Omental fat pad (tissue), 4 donors: ENCODE data around the gene DIRAS2. TPM values are rescaled to one million over a fixed set of nuclear protein-coding genes. Genes with fewer than 3 reads are reported as not detected.
"Not testable (repeated sequence)": the region's sequence is repeated elsewhere in the genome, so short reads cannot be mapped to it uniquely, and the experiment has no call there.

Experiments
- ATAC-seq: fragments of 150-250 bp; one replicate; pipeline ENCODE4 v1.9.1; 2016; ENCODE audit warnings: mild to moderate bottlenecking, moderate library complexity; ENCODE audit not compliant: low FRiP score
- DNase-seq: peaks from one replicate; pipeline ENCODE4 v3.0.0-alpha.2; 2019; ENCODE audit warnings: low spot score
- total RNA-seq, 4 donors: library from RNA; depleted of rRNA; stranded (reverse); fragments of >200 nt; gene quantifications; one replicate each; pipeline ENCODE4 v1.1.0, GENCODE V29; 2016
- TF ChIP-seq, protein P1 (sequence below), 3 donors: fragments of 450-650 bp; IDR thresholded peaks; one replicate each; pipeline ENCODE4 v1.5.1; 2016 to 2017; ENCODE audit warnings: antibody characterized with exemption in 3 of 3, mild to moderate bottlenecking in 3 of 3, moderate library complexity in 2 of 3

DIRAS2 gene
- total RNA-seq, 4 donors from 2014 or later = 0.12 TPM; not detected in 3

DNA sequence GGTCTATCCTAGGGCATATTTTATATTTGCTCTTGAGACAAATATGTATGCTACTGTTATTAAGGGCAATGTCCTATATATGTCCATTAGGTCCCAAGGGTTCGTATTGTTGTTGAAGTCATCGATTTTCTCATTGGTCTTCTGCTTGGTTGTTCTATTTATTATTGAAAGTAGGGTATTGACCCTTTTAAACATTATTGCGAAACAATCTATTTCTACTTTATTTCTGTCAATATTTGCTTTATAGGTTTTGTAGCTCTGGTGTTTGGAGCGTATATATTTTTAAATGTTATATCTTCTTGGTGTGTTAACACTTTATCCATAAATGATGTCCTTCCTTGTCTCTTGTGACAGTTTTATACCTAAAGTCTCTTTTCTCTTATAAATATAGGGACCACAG is 16.2 kb upstream of the DIRAS2 start:
- DNase-seq (no peak), ATAC-seq (no peak)
- TF ChIP-seq, protein P1, sequence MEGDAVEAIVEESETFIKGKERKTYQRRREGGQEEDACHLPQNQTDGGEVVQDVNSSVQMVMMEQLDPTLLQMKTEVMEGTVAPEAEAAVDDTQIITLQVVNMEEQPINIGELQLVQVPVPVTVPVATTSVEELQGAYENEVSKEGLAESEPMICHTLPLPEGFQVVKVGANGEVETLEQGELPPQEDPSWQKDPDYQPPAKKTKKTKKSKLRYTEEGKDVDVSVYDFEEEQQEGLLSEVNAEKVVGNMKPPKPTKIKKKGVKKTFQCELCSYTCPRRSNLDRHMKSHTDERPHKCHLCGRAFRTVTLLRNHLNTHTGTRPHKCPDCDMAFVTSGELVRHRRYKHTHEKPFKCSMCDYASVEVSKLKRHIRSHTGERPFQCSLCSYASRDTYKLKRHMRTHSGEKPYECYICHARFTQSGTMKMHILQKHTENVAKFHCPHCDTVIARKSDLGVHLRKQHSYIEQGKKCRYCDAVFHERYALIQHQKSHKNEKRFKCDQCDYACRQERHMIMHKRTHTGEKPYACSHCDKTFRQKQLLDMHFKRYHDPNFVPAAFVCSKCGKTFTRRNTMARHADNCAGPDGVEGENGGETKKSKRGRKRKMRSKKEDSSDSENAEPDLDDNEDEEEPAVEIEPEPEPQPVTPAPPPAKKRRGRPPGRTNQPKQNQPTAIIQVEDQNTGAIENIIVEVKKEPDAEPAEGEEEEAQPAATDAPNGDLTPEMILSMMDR (IDR thresholded peaks at IDR 0.05) = no peak

DNA sequence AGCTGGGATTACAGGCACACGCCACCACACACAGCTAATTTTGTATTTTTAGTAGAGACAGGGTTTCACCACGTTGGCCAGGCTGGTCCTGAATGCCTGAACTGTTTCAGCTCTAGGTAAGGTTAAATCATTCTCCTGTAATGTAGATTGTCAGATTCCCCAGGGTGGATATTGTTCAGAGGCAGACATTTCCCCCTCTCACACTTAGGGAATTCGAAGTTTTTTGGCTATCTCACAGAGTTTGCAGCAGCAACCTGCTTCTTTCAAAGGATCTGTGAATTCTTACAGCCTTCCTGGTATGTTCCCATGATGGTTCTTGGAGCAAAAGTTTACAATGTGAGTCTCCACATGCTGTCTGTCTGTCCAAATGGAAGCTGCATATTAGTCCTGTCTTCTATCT is 15.6 kb upstream of the DIRAS2 start:
- TF ChIP-seq, protein P1 (IDR thresholded peaks at IDR 0.05) = no peak
- DNase-seq = no peak
- no peak for ATAC-seq

DNA sequence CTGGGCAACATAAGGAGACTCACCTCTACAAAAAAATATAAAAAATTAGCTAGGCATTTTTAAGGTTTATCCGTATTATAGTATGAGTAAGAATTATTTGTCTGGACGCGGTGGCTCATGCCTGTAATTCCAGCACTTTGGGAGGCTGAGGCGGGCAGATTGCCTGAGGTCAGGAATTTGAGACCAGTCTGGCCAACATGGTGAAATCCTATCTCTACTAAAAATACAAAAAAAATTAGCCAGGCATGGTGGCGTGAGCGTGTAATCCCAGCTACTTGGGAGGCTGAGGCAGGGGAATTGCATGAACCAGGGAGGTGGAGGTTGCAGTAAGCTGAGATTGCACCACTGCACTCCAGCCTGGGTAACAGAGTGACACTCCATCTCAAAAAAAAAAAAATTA is 14.3 kb upstream of the DIRAS2 start:
- DNase-seq, ATAC-seq: not testable (repeated sequence)

DNA sequence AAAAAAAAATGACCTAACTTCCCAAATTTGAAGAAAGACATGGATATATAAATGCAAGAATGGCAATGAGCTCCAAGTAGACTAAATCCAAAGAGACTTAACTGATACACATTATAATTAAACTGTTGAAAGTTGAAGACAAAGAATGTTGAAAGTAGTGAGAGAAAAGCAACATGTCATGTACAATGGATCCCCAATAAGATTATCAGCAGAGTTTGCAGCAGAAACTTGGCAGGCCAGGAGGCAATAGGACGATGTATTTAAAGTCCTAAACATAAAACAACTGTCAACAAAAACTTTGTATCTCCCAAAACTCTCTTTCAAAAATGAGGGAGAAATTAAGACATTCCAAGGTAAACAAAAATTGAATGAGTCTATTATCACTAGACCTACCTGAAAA is 8.6 kb upstream of the DIRAS2 start:
- DNase-seq = no peak
- TF ChIP-seq, protein P1 (IDR thresholded peaks at IDR 0.05) = no peak
- ATAC-seq = no peak

DNA sequence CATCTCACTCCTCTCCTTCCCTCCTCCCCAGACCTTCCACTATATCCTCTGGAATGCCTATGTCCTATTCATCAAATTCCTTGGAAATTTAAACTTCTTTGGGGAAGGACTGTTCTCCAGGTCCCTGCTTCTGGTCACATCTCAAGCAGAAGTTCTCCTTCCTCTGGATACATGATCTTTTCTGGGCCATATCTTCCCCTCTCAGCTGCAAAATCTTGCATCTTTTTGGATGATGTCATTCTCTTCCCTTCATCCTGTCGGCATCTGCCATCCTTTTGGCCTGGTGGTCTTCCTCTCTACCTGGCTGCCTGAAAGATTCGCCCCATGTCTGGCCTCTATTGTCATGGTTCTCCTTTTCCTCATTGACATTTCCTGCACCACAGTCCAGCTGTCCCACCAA is 5.2 kb upstream of the DIRAS2 start:
- TF ChIP-seq, protein P1 (IDR thresholded peaks at IDR 0.05) = no peak
- ATAC-seq (no peak), DNase-seq (no peak)

DNA sequence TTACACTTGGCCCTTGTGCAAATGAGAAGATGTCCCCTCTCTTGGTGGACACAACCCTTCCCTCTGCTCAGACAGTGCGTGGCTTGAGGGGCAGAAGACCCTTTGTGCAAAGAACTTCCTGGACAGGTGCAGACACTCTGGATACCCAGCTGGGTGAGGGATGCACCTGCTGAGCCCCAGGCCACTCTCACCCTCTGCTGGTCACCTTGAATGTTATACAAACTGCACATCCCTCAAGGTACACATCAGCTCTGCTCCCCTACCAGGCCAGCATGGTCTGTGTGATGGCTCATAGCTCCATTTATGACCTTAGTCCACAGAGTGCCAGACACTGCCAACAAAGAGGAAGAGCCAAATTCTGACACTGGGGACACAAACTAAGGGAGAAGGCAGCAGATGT is 3.1 kb upstream of the DIRAS2 start:
- ATAC-seq = no peak
- TF ChIP-seq, protein P1 (IDR thresholded peaks at IDR 0.05) = no peak
- DNase-seq = no peak

DNA sequence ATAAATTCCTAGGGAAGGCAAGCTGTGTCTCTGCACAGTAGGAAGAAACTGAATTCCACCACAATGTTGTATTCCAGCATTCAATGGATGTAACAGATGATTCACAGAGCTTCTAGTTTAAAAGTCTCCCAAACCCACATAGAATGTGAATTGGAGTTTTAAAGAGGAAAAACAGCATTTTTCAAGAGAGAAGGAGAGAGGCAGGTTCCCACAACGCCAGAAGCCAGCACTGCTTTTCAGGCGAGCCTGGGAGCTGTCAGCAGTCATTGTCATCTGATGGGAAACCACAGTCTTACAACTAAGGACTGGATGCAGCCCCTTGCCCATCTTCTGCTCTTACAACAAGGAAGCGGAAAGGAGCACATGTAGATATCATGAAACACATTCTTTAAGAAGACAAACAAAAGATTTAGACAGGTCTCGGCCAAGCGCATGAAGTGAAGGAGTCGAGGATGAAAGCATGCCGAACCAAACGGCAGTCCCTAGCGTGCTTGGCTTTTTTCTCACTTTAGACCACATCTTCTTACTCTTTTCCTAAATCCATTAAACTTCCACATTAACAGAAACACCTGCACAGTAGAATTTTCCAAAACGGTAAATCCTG is 638 bp downstream of the DIRAS2 start:
- DNase-seq (no peak), ATAC-seq (no peak)
- TF ChIP-seq, protein P1 (IDR thresholded peaks at IDR 0.05) = no peak
